GM12865 (cell line): ENCODE measurements around the gene ZMYND10.

ENCODE experiments used
- DNase-seq: peaks from one replicate; pipeline ENCODE4 v3.0.0; 2010; ENCODE audit warnings: low read depth
- H3K4me3 ChIP-seq: 2 replicates; pipeline ENCODE4 v1.5.1; 2011; ENCODE audit warnings: mild to moderate bottlenecking, low read depth, low read length, control low read depth
- TF ChIP-seq, protein P1 (sequence below): IDR thresholded peaks from 2 replicates; pipeline ENCODE4 v1.5.1; 2011; ENCODE audit warnings: low read length, control low read depth, low read depth, inconsistent platforms; ENCODE audit not compliant: insufficient read depth; ENCODE audit errors: missing control alignments

The ZMYND10 gene

DNA sequence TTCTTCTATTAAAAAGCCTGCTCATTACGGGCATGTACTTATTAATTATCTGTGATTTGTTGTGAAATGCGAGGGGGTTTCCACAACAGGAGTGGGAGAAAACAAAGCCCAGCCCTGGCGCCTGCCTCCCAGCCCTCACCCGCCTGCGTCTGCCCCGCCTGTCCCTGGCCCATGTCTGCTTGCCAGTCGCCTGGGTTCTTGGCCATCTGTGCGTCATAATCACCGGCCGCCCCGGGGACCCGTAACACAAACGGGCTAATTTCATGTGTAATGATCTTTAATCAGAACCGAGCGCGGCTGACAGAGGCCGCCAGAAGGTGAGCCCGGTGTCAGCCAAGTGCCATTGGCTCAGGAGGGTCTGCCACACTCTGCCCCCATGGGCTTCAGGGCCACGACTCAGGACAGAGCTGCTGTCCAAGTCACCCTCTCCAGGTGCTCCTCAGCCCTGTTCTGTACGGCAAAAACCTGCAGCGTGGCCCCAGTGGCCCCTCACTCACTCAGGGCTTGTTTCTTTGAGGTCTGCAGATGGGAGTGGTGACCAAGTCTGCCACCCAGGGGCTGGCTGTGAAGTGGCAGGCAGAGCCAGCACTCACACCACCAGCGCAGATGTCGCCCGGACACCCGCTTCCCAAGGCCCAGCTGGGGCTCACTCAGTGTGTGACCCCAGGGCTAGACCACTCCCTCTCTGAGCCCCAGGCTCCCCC lies 42.6 kb upstream of the ZMYND10 start:
- TF ChIP-seq, protein P1, sequence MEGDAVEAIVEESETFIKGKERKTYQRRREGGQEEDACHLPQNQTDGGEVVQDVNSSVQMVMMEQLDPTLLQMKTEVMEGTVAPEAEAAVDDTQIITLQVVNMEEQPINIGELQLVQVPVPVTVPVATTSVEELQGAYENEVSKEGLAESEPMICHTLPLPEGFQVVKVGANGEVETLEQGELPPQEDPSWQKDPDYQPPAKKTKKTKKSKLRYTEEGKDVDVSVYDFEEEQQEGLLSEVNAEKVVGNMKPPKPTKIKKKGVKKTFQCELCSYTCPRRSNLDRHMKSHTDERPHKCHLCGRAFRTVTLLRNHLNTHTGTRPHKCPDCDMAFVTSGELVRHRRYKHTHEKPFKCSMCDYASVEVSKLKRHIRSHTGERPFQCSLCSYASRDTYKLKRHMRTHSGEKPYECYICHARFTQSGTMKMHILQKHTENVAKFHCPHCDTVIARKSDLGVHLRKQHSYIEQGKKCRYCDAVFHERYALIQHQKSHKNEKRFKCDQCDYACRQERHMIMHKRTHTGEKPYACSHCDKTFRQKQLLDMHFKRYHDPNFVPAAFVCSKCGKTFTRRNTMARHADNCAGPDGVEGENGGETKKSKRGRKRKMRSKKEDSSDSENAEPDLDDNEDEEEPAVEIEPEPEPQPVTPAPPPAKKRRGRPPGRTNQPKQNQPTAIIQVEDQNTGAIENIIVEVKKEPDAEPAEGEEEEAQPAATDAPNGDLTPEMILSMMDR = peak; percentile 24
- H3K4me3 ChIP-seq = no peak overlapping the region
- DNase-seq = peak; percentile 16

DNA sequence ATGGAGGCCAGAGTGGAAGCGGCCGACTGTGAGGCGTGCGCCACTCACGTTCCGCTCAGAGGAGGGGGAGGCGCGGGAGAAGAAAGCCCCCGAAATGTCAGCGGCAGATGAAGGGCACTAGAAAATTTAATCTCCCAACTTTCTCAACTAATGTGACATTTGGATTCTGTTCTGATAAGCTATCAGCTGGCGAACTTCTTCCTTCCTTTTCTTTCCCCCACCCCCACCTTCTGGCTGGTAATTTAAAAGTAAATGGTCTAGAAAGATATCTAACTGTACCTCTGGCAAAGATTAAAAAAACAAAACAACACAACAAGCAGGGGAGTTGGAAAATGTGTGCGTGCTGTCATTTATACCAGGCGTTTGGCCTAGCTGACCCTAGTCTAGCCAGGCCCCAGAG lies 40.2 kb upstream of the ZMYND10 start:
- TF ChIP-seq, protein P1 = no peak
- no peak overlapping the region for H3K4me3 ChIP-seq
- no peak for DNase-seq

DNA sequence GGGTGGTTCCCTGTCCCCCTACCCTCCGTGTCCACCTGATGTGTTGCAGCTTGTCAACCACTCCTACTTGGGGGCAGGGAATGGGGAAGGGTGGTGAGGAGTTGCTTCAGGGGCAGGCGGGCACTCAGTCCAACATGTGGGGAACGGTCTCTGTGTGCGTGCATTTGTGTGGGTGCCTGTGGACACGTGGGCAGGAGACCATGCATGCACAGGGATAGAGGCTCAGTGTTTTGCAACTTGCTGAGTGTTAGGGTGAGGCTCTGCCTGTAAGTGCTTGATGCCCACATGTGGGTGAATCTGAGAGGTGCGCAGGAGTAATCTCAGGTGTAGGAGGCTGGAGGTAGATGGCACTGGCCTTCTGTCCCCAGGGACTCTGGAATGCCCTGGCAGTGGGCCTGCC lies 38.2 kb upstream of the ZMYND10 start:
- no peak overlapping the region for H3K4me3 ChIP-seq
- DNase-seq = no peak
- TF ChIP-seq, protein P1 = no peak

DNA sequence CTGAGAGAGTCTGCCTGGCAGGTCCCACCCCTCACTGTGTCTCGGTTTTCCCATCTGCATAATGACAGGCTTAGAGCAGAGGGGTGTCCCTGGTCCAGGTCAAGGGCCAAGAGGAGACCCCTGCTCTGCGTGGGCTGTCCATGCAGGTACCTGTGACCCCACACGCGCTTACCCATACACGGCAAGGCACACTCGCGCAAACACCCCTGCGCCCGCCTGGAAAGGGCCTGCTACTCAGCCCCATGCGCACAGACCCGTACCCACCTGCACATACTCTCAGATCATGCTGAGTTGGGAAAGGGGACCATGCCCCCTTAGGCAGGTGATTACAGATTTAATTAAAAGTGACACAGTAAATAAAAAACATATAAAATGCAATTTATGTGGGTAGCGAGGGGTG lies 37.2 kb upstream of the ZMYND10 start:
- DNase-seq = no peak
- no peak overlapping the region for H3K4me3 ChIP-seq
- TF ChIP-seq, protein P1 = no peak

DNA sequence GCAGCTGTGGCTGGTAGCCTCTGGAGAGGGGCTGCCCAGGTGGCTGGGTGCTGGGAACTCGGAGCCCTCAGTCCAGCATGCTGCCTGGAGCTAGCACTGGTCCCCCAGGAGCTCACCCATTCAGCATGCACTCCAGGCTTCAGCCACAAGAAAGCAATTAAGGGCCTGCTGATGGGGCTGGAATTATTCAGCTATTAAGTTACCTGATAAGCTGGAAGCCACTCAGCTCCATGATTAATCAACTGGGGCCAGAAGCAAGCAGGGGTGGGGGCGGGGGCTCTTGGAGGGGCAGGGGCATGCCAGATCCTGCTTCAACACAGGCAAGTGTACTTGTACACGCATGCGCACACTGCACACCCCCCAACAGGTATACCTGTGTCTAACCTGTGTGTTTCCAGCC lies 35.9 kb upstream of the ZMYND10 start:
- H3K4me3 ChIP-seq = no peak overlapping the region
- no peak for DNase-seq
- TF ChIP-seq, protein P1 = no peak

DNA sequence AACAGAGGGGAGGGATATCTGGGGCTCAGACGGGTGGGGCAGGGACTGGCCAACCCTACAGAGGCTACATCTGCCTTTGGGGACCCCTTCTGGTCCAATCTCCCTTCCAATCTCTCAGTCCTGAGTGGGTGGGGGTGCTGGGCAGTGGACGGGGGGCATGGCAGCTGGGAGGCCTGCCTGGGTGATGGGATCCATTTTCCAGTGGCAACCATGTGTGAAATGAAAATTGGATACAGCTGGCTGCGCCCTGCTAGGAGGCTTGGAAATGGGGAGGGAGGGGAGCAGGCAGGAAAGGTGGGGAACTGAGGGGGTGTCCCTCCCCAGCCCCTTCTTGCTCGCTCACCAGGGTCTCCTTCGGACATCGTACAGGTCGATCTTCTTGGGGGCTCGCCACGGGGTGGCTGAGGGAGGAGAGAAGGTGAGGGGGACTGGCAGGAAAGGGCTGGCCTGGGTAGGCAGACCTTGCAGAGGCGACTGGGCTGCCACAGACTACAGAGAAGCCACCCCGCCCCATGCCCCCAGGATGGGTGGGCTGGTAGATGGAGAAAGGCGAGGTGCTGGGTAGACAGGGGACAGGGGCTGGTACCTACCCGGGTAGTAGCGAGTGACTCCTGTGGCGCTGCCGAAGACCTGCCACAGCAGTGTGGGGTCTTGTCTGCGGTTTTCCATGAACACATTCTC lies 35.0 kb upstream of the ZMYND10 start:
- no peak overlapping the region for H3K4me3 ChIP-seq
- TF ChIP-seq, protein P1 = no peak
- no peak for DNase-seq
